Immature natural killer cell (primary cell): ENCODE results near the gene HNRNPF. TPM values are rescaled to one million over a fixed set of nuclear protein-coding genes. Genes with fewer than 3 reads are reported as not detected.
A peak's percentile ranks its signal among the peaks of the same experiment; 100 is the strongest.

Source experiments
- DNase-seq, 3 donors: peaks; one replicate each; pipeline ENCODE4 v3.0.0; 2022; ENCODE audit warnings: mixed read lengths in 1 of 3
- H3K27ac Mint-ChIP-seq, 6 donors: one replicate each; pipeline ENCODE4 v1.8.0; 2020; ENCODE audit warnings: mixed read lengths in 6 of 6, mild to moderate bottlenecking in 5 of 6, inconsistent platforms in 4 of 6, moderate library complexity in 3 of 6
- H3K27me3 Mint-ChIP-seq, 3 donors: one replicate each; pipeline ENCODE4 v1.8.0; 2020 to 2021; ENCODE audit warnings: low read depth in 3 of 3, mild to moderate bottlenecking in 3 of 3, mixed read lengths in 3 of 3, moderate library complexity in 3 of 3, inconsistent platforms in 1 of 3
- H3K36me3 Mint-ChIP-seq, 3 donors: one replicate each; pipeline ENCODE4 v1.8.0; 2020; ENCODE audit warnings: mixed read lengths in 3 of 3, inconsistent platforms in 2 of 3, mild to moderate bottlenecking in 2 of 3
- H3K4me1 Mint-ChIP-seq, 2 donors: one replicate each; pipeline ENCODE4 v1.8.0; 2020; ENCODE audit warnings: inconsistent platforms in 2 of 2, mild to moderate bottlenecking in 2 of 2, mixed read lengths in 2 of 2, moderate library complexity in 1 of 2
- H3K4me3 Mint-ChIP-seq, 5 donors: one replicate each; pipeline ENCODE4 v1.8.0; 2020; ENCODE audit warnings: mild to moderate bottlenecking in 5 of 5, mixed read lengths in 5 of 5, inconsistent platforms in 3 of 5, moderate library complexity in 3 of 5
- H3K9me3 Mint-ChIP-seq, 6 donors: one replicate each; pipeline ENCODE4 v1.8.0; 2020; ENCODE audit warnings: mild to moderate bottlenecking in 6 of 6, mixed read lengths in 6 of 6, inconsistent platforms in 4 of 6, moderate library complexity in 3 of 6
- polyA plus RNA-seq, 3 donors: library from polyadenylated mRNA; unstranded; fragments of 300-500 nt; fragmentation: Illumina TruSeq; gene quantifications; one replicate each; pipeline ENCODE4 v1.2.3, GENCODE V29; 2021

The HNRNPF gene
- polyA plus RNA-seq, 3 donors from 2014 or later: 184 to 274 (median 203) TPM

GRCh38 chr10:43390333-43390732 lies 18.7 kb downstream of the HNRNPF start:
- peaks cover 19 to 49% (median 49%) of the 10 kb centered on the region in 3 donors for H3K36me3 Mint-ChIP-seq

GRCh38 chr10:43389867-43390266 lies 19.1 kb downstream of the HNRNPF start:
- no peaks in the 10 kb centered on the region for H3K9me3 Mint-ChIP-seq
- peaks cover 57 to 82% of the 10 kb centered on the region in 2 donors for H3K4me1 Mint-ChIP-seq
- DNase-seq: no peak
- H3K4me3 Mint-ChIP-seq: no peak overlapping the region
- peaks cover 19 to 49% (median 49%) of the 10 kb centered on the region in 3 donors for H3K36me3 Mint-ChIP-seq
- peaks cover 3 to 6% (median 3%) of the 10 kb centered on the region in 3 donors for H3K27me3 Mint-ChIP-seq
- peak overlapping the region; percentile 29 to 92 (median 77) for H3K27ac Mint-ChIP-seq

More at GRCh38 chr10:43390333-43390732, 18.7 kb downstream of the HNRNPF start:
- H3K9me3 Mint-ChIP-seq: no peaks in the 10 kb centered on the region
- H3K4me3 Mint-ChIP-seq: peak overlapping the region in 1 of 5 donors; percentile 1
- H3K27ac Mint-ChIP-seq: peak overlapping the region; percentile 32 to 92 (median 72)
- DNase-seq: no peak
- peaks cover 62 to 86% of the 10 kb centered on the region in 2 donors for H3K4me1 Mint-ChIP-seq
- H3K27me3 Mint-ChIP-seq: peaks cover 3 to 6% (median 4%) of the 10 kb centered on the region in 3 donors

GRCh38 chr10:43387678-43388032 lies 21.3 kb downstream of the HNRNPF start:
- H3K27me3 Mint-ChIP-seq: peaks cover 3 to 6% (median 3%) of the 10 kb centered on the region in 3 donors
- H3K36me3 Mint-ChIP-seq: peaks cover 10 to 38% (median 38%) of the 10 kb centered on the region in 3 donors
- H3K9me3 Mint-ChIP-seq: no peaks in the 10 kb centered on the region
- no peak for DNase-seq
- H3K4me3 Mint-ChIP-seq: no peak overlapping the region
- peak overlapping the region; percentile 62 to 92 (median 75) for H3K27ac Mint-ChIP-seq
- peaks cover 44 to 69% of the 10 kb centered on the region in 2 donors for H3K4me1 Mint-ChIP-seq

- Mint-ChIP-seq H3K27me3 (peaks cover 3 to 4% (median 3%) of the 10 kb centered on the region in 3 donors), H3K27ac (peak overlapping the region; percentile 62 to 92 (median 75)), H3K9me3 (no peaks in the 10 kb centered on the region), H3K4me3 (no peak overlapping the region), H3K4me1 (peaks cover 41 to 64% of the 10 kb centered on the region in 2 donors), H3K36me3 (peaks cover 10 to 35% (median 34%) of the 10 kb centered on the region in 3 donors)
- DNase-seq: no peak
Measured at GRCh38 chr10:43386981-43387677, 21.9 kb downstream of the HNRNPF start.

GRCh38 chr10:43386549-43386948 lies 22.4 kb downstream of the HNRNPF start:
- DNase-seq: no peak
- no peak overlapping the region for H3K4me3 Mint-ChIP-seq
- H3K36me3 Mint-ChIP-seq: peaks cover 10 to 32% (median 31%) of the 10 kb centered on the region in 3 donors

GRCh38 chr10:43385412-43386004 lies 23.5 kb downstream of the HNRNPF start:
- Mint-ChIP-seq H3K4me1 (peaks cover 34 to 54% of the 10 kb centered on the region in 2 donors), H3K36me3 (peaks cover 10 to 30% (median 27%) of the 10 kb centered on the region in 3 donors), H3K4me3 (no peak overlapping the region), H3K27me3 (peaks cover 0 to 3% (median 0%) of the 10 kb centered on the region in 3 donors), H3K27ac (peak overlapping the region in 3 of 6 donors; percentile 35 to 82 (median 59)), H3K9me3 (no peaks in the 10 kb centered on the region)
- DNase-seq: no peak

More at GRCh38 chr10:43386549-43386948, 22.4 kb downstream of the HNRNPF start:
- H3K4me1 Mint-ChIP-seq: peaks cover 38 to 61% of the 10 kb centered on the region in 2 donors
- H3K27ac Mint-ChIP-seq: peak overlapping the region; percentile 2 to 92 (median 70)
- H3K27me3 Mint-ChIP-seq: peaks cover 2 to 3% (median 3%) of the 10 kb centered on the region in 3 donors
- no peaks in the 10 kb centered on the region for H3K9me3 Mint-ChIP-seq

GRCh38 chr10:43384252-43385221 lies 24.4 kb downstream of the HNRNPF start:
- Mint-ChIP-seq H3K27me3 (peaks cover 0 to 3% (median 0%) of the 10 kb centered on the region in 3 donors), H3K4me1 (peaks cover 28 to 45% of the 10 kb centered on the region in 2 donors), H3K4me3 (no peak overlapping the region), H3K36me3 (peaks cover 10 to 28% (median 22%) of the 10 kb centered on the region in 3 donors), H3K9me3 (no peaks in the 10 kb centered on the region), H3K27ac (peak overlapping the region; percentile 34 to 82 (median 60))
- DNase-seq: no peak

GRCh38 chr10:43383204-43383971 lies 25.6 kb downstream of the HNRNPF start:
- Mint-ChIP-seq H3K36me3 (peaks cover 6 to 21% (median 16%) of the 10 kb centered on the region in 3 donors), H3K27ac (peak overlapping the region; percentile 34 to 82 (median 70)), H3K27me3 (peaks cover 0 to 2% (median 0%) of the 10 kb centered on the region in 3 donors), H3K9me3 (no peaks in the 10 kb centered on the region), H3K4me1 (peaks cover 22 to 33% of the 10 kb centered on the region in 2 donors), H3K4me3 (no peak overlapping the region)
- no peak for DNase-seq

- peak overlapping the region in 3 of 6 donors; percentile 40 to 80 (median 71) for H3K27ac Mint-ChIP-seq
- peaks cover 1 to 9% of the 10 kb centered on the region in 2 donors for H3K4me1 Mint-ChIP-seq
- no peaks in the 10 kb centered on the region for H3K27me3 Mint-ChIP-seq
- H3K9me3 Mint-ChIP-seq: no peaks in the 10 kb centered on the region
- no peak for DNase-seq
- no peak overlapping the region for H3K4me3 Mint-ChIP-seq
- no peaks in the 10 kb centered on the region for H3K36me3 Mint-ChIP-seq
Measured at GRCh38 chr10:43380610-43381222, 28.3 kb downstream of the HNRNPF start.

GRCh38 chr10:43377424-43377883 lies 31.5 kb downstream of the HNRNPF start:
- DNase-seq: no peak
- peaks cover 11 to 13% of the 10 kb centered on the region in 2 donors for H3K4me1 Mint-ChIP-seq
- H3K4me3 Mint-ChIP-seq: no peak overlapping the region
- H3K9me3 Mint-ChIP-seq: no peaks in the 10 kb centered on the region
- peaks cover 0 to 3% (median 2%) of the 10 kb centered on the region in 3 donors for H3K27me3 Mint-ChIP-seq
- no peak overlapping the region for H3K27ac Mint-ChIP-seq
- H3K36me3 Mint-ChIP-seq: no peaks in the 10 kb centered on the region

GRCh38 chr10:43376828-43377423 lies 32.1 kb downstream of the HNRNPF start:
- DNase-seq: no peak
- Mint-ChIP-seq H3K27me3 (peaks cover 0 to 3% (median 2%) of the 10 kb centered on the region in 3 donors), H3K4me3 (no peak overlapping the region), H3K4me1 (peaks cover 11 to 13% of the 10 kb centered on the region in 2 donors), H3K36me3 (no peaks in the 10 kb centered on the region), H3K27ac (no peak overlapping the region), H3K9me3 (no peaks in the 10 kb centered on the region)
